Dermis microvascular lymphatic vessel endothelial cell (primary cell): Measurements from ENCODE around the gene SPEF1. TPM values are rescaled to one million over a fixed set of nuclear protein-coding genes. Genes with fewer than 3 reads are reported as not detected.

ENCODE experiments used
- DNase-seq, 2 donors: peaks; one replicate each; pipeline versions ENCODE4 v3.0.0 to v3.0.0-alpha.2; 2010; ENCODE audit warnings: low read depth in 2 of 2
- total RNA-seq: library from RNA; depleted of rRNA; stranded (reverse); fragments of >200 nt; gene quantifications from 2 replicates; pipeline ENCODE4 v1.2.1, GENCODE V29; 2014

The SPEF1 gene
- total RNA-seq, 1 donor from 2014 or later: under 0.01 TPM

DNA sequence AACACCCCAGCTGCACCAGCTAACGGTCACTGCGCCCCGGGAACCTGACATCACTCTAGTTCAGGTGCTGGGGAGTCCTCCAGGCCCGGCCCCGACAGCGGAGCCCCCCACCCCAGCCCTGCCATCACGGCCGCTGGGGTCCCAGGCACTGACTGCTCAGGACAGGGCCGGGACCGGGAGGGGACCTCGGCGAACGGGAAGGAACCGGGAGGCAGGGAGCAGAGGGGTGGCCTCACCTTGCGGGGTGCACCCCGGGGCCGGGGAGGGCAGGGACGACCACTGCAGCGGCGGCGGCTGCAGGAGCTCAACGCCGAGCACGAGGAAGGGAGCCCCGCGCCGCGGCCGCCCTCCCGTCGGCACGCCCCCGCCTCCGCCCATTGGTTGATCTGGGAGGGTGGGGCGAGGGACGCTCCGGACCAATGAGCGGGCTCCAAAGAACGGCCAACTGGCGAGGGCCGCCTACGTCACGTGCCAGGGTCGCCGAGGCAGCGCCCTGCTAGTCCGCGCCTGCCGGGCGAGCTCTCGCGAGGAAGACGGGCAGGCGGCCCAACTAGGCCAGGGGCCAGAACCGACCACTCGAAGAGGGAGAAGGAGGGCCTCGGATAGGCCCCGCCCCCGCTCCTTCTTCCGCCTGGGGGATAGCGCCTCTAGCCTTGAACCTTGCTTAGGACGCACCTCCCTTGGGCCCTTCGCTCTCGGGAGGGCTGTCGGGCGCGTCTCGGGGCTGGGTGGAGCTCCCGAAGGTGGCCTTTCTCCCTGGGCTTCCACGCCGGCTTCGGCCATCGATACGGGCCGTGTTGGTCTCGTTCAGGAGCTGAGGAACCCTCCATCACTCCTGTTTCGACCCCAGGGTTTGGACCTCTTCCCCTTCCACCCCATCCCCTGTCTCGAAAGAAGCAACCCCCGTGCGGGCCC, 13.6 kb downstream of the SPEF1 start, which contains the start of gene ADISSP:
Gene ADISSP, minus strand, starts transcription at position 327 of the 915 bp plus-strand sequence. CDS start 7,653 bp downstream, outside the sequence.
- peak; percentile 93 to 99 for DNase-seq

DNA sequence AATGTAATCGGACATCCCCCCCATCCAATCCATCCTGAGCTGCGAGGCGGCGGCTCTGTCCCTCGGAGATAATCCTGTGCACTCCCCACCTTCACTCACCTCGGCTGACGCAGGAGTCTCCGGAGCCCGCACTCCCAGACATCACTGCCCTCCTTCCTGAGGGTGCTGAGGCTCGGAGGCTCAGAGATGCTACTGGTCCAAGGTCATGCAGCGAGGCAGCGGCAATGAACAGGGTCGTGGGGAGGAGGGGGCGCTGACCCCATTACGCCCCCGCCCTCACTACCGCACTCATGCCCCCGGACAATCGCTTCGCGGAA, 14.2 kb downstream of the SPEF1 start:
- DNase-seq: no peak

DNA sequence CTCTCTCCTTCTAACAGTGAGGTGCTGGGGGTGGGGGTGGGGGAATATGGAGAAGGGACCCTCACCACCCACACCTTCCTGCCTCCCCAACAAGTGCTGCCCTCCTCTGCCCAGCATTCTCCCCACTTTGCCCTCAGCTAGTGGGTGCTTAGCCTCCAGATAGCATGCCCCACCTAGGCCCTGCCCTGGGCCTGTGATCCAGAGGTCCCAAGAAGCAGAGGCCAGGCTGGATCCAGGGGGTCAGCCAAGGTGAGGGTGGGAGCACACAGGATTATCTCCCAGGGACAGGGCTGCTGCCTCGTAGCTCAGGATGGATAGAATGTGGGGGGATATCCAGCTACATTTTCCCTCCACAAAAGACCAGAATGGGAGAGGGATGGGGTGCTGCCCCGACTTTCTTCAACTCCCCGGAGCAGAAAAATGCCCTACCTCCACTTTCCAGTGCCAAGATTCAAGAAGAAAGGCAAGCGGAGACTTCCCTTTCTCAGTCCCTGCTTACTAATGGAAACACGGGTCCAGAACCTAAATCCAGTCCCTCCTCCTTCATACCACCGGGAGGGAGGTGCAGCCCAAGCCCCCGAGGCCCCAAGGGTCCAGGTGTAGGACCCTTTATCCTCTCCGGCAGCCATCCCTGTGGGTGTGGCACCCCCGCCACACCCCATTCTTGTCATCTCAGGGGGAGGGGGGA, 14.7 kb downstream of the SPEF1 start:
- DNase-seq: no peak

DNA sequence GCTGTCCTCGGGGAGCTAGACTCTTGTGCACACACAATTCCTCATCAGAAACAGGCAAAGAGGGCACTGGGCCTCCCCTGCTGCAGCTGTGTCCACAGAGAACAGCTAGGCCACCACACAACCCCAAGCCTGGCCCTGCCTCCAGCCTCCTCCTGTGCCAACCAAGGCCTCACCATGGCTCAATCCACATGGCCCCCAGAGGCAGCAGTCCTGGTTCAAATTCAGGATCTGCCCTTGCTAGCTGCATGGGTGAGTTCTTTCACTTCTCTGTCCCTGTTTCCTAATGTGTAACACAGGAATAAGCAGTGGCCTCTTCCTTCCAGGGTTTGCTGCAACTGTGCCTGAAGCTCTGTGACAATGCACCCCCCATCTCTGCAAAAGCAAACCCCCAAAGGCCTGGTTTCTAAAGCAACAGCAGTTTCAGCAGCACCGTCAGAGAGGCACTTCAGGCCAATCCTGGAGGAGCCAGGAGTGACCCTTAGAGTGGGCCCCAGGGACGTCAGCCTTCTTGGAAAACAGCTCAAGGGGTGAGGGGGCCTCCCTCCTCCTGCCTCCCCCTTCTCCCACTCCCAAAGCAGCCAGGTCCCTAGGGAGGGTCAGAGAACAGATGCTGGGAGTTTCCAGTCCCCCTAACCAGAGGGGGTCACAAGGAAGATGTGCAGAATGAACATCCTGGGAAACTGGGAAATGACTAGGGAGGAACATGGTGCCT, 15.9 kb downstream of the SPEF1 start:
- no peak for DNase-seq

DNA sequence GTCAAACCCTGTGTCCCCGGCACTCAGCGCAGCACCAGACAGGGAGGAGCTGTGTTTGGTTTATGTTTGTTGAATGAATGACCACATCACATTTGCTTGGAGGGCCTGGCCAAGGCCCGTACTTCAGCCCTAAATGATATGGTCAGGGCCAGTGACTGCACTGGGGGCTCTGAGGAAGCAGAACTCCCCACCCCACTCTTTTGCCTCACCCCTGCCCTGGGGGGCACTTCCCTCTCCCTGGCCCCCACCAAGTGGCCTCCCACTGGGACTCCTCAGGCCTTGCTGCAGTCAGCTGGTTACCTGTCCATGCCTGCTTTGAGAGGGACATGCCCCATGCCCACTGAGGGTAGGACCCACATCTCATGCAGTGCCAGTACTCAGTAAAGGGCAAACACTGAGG, 16.6 kb downstream of the SPEF1 start:
- no peak for DNase-seq

DNA sequence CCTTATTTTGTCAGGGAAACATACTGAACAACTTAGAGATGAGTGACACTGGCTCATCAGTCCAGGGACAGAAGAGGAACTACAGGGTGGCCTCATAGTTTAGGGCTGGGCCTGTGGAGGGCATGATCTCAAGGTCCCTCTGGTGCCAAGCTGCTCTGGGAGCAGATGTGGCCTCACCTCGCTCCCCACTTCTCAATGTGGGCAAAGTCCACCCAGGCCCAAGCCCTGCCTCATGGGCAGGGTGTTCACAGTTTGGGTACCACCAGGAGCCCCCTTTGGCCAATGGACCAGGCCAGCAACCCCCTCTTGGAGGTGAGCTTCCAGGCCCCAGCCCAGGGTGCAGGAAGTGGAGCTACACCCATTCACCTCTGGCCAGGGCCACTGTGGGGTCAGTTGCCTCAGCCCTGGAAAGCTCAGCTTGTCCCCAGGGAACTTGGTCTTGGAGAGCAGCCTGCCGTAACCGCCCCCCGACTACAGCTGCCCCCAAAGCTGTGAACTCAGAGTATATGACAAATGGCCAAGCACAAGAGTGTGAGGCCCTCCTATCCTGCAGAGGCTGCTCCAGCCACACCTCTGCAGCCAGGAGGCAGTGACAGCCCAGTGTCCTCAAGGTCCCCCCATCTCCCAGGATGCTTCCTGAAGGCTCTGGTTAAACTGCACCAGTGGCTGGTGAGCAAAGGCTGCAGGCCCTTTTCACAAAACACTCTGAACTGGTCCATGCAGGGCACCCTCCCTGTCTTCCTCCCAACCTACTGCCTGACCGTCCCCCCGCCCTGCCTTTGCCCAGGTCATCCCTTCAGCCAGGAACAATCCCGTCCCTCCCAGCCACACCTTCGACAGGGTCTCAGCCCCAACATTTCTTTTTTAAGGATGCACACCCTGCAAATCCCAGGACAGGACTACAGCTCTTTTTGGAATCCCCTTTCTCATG, 17.3 kb downstream of the SPEF1 start:
- no peak for DNase-seq

DNA sequence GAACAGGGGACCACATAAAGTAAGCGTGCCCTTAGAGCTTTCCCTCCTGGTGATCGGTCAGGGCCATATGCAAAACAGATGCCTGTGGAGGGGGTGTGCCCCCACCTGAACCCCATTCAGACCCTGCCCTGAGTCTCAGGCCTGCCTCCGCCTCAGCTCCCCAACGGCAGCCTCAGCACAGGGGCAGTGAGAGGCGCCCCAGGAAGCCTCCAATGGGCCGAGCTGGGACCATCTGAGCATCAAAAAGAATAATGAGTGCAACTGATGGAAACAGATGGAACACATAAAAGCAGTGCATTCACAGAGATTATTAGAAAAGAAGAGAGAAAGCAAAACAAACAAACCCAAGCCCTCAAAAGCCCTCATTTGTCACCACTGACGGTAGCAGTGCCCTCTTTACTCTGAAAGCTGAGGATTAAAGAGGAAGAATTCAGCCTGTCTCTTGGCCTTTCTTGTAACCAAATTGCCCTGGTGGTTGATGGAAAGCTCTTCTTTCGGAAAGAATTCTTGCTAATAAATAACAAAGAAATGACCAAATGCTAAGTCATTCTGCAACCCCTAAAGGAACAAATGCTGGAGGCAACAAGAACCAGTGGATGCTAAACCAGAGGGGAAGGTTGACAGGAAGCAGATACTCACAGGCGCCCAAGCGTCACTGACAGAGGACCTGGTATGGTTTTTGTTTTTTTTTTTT, 20.4 kb downstream of the SPEF1 start:
- no peak for DNase-seq

DNA sequence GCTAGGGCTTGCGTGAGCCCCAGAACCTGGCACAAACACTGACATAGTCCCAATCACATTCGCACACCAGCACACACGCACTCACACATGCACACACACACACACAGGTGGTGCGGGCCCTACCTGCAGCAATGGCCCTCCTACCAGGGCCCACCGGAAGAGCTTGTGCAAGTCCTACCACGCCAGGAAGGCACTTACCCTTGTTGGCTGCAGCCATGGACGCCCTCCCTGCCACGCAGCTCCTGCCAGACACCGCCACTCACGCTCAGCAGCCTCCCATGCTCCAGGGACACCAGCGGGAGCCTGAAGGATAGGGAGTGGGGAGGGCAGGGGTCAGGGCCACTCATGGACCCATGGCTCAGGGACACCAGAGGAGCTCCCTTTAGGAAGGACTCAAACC, 21.4 kb downstream of the SPEF1 start:
- no peak for DNase-seq

DNA sequence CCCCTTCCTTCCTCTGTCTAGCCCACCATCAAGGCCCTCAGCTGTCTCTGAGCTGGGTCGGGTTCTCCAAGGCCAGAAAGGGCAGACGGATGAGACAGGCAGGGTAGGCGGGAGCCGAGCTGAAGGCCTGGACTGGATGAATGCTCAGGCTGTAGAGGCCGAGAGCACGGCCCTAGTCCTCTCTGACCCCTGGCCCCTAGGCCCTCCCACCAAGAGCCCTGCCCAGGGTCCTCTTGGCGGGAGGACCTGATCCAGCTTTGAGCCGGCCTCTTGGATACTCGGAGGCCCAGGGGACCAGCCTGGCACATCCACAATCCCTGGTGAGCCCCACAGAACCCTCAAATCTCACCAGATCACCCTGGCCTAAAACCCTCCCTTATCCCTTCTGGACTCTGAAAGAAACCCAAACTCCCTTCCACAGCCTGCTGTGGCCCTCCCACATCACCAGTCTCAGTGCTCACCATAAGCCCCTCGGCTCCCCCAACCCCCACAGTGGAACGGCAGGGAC, 21.9 kb downstream of the SPEF1 start:
- no peak for DNase-seq

DNA sequence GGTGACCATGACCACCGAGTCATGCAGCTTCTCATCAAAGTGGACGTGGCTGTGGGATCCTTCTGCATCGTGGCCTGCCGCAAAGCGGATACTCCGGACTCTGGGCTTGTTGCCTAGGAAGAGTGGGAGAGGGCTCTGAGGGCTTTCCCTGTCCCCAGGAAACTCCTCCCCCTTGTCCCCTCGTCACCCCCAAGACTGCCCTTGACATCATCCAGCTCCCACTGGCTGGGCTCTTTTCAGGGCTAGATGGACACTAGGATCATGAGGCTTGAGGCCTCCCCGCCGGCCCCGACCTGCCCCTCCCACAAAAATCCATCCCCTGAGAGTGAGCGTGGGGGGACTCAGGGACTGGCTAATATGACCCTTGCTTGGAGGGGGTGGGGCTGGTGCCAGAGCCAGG, 22.7 kb downstream of the SPEF1 start:
- no peak for DNase-seq

DNA sequence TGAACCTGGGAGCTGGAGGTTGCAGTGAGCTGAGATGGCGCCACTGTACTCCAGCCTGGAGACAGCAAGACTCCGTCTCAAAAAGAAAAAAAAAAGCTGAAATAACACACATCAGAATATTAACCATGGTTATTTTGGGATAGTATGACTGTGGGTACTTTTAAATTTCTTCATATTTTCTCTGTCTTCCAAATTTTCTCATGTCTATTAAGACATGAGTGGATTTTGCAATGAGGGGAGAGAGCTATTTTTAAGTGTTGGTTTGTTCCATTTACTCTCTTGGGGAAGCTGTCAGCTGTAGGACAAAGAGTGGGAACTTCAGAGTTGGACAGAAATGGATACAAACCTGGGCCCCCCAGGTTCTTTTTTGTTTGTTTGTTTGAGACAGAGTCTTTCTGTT, 24.0 kb downstream of the SPEF1 start:
- DNase-seq: no peak

DNA sequence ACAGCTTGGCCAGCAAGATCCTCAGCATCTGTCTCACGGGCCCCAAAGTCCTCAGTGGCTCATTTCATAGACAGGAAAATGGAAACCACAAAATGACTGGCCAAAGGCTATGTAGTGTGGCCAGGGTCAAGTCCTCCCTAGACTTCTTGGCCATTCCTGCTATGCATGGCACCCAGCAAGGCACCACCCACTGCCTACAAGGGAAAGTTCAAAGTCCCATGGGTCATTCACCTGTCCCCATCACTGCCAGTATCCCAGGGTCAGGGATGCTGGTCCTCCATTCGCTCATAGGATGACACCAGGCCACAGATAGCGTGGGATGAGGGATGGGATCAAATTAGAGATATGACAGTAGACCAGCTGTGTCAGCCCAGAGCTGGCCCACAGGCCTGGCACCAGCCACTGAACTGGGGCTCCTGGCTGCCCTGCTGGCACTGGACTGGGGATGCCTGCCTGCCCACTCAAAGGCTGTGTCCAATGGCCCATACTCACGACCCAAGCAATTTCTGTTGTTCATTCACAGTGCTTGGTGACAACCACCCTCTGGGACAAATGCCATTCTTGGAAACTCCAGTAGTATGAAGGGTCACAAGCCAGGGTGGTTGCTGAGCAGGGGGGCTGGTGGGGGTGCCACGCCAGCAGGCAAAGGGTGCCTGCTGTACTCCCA, 25.3 kb downstream of the SPEF1 start:
- no peak for DNase-seq

DNA sequence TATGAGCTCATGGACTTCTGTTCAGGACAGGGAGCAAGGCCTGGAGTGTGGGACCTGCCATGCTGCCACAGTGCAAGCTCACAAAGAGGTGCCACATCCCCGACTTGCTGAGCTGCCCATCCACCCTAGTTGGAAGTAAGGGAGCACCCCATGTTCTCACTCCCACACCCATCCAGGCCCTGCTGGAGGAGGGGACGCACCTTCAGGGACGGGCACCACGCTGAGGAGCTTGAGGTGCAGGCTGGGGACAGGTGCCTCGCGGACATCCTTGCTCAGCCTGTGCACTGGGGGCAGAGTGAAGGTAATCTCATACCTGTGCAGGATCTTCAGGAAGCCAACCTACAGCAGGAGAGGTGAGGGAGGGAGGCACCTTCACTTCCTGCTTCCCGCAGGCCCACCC, 26.0 kb downstream of the SPEF1 start:
- DNase-seq: no peak

DNA sequence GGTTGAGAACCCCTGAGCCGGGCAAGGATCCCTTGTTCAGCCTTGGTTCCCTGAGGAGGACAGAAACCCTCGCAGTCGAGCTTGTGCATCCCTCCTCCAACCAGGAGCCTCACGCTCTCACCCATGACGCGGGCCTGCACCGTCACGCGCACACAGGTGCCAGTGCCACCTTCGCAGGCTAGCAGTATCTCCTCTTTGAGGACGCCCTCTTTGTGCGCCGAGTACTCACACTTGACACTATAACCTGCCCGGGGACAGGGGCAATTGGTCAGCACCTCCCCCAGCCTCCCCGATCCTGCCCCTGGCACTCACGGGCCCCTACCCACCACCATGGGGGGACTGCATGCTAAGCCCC, 27.0 kb downstream of the SPEF1 start:
- no peak for DNase-seq

DNA sequence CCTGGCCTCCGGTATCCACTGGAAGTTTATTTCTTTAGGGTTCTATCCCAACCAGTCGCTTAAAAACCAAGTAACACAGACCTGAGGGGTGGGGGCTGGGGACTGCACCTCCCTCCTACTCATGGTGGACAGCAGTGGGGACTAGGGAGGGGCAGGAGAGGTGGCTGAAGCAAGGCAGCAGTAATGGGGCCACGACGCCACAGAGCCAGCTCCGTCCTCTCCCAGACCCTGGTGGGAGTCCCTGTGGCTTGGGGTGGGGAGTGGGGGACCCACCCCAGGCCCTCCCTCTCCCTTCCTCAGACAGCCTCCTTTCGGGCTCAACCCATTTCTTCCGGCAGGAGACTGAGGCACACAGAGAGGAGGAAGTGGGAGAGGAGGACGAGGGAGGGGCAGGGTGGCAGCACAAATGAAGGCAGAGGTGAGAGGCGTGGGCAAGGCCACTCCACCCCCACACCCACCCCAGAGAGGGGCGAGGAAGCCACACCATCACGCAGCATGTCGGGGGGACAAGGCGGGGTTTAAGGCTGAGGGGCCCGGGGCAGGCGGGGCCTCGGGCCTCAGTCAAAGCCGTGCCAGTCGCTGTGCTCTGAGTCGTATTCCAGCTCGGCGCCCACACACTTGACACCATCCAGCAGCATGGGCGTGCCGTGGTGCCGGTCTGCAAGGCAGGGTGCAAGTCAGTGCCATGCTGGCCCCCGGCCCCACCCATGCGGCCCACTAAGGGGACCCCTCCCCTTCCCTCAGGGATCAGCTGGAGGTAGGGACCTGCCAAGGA, 27.6 kb downstream of the SPEF1 start:
- no peak for DNase-seq

DNA sequence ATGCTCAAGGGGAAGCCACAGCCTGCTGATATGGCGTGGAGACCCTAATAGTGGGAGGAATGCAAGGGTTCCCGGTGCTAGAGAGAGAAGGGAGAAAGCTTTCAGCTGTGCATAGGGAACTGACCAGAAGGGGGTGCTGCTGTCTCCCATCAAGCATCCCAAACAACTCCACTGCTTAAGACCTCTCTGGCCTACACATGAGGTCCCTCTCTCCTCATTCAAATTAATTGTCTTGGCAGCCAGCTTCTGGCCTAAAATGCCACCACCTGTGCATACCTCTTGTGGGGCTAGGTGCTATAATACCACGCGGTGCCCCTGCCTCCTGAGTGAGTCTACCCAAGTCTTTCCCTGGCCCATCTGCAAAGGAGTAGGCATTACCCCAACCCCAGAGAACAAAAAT, 28.1 kb downstream of the SPEF1 start:
- peak; percentile 55 to 76 for DNase-seq

DNA sequence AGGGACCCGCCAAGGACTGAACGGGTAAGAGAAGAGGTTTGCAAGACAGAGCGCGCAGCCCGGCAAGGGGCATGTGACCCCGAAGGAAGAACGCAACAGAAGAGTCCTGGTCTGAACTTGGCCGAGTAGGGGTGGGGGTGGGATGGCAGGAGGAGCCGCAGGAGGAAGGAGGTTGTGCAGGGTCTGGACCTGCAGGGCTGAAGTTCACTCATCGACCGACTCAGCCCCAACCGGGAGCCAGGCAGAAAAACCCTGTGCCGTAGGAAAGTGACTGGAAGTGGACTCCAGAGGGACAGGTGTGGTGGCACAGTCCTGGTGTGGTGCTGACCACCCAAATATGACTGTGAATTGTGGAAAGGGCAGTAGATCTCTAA, 28.9 kb downstream of the SPEF1 start:
- no peak for DNase-seq

DNA sequence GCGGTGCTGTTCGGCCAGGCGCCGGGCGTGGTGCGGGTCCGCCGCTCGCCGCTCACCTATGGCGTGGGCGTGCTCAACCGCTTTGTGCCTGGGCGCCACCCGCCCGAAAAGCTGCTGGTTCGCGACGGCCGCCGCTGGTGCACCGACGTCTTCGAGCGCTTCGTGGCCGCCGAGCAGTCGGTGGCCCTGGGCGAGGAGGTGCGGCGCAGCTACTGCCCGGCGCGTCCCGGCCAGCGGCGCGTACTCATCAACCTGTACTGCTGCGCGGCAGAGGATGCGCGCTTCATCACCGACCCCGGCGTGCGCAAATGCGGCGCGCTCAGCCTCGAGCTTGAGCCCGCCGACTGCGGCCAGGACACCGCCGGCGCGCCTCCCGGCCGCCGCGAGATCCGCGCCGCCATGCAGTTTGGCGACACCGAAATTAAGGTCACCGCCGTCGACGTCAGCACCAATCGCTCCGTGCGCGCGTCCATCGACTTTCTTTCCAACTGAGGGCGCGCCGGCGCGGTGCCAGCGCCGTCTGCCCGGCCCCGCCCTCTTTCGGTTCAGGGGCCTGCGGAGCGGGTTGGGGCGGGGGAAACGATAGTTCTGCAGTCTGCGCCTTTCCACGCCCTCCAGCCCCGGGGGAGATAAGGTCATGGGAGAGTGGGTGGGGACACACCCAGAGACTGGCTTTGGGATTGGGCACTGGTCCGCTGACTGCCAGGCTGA, 29.4 kb downstream of the SPEF1 start:
- no peak for DNase-seq

DNA sequence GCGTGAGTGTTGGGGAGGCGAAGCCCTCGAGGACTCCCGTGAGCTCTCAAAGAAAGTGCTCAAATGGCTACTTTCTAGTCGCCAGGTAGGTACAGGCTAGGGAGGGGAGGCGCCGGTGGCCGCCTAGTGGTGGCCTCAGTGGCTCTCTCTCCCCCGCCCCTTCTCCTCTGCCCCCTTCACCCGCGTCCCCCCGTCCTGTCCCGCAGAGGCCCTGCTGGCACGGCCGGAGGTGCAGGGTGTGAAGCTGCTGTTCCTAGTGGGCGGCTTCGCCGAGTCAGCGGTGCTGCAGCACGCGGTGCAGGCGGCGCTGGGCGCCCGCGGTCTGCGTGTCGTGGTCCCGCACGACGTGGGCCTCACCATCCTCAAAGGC, 30.0 kb downstream of the SPEF1 start:
- DNase-seq: no peak
